ENCODE data around the gene HPS5. TPM values are rescaled to one million over a fixed set of nuclear protein-coding genes. Genes with fewer than 3 reads are reported as not detected.

HPS5 gene
- total RNA-seq, 1 donor from 2014 or later, result 64.7 TPM

DNA sequence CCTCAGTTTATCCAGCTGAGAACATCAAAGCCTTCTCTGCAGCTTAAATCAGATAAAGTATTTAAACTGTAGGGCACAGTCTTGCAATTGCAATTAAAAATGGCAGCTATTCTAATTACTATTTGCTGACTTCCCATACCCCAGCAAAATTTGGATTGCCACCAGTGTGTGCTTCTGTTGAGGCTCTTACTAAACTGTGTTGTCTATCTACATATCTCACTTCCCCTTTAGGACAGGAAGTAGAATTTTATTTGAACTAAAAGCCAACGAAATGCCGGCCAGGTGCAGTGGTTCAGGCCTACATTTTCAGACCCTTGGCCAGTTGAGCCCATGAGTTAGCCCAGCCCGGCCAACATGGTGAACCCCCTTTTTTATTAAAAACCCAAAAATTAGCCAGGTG lies 92.4 kb downstream of the HPS5 start:
- H3K27ac ChIP-seq (ENCODE audit: low read depth, low read length), result no peak overlapping the region
- H3K27me3 ChIP-seq (ENCODE audit: control insufficient read depth in 3 of 3, insufficient read depth in 3 of 3, low read length in 3 of 3), result no peaks in the 10 kb centered on the region
- H3K36me3 ChIP-seq (ENCODE audit: control insufficient read depth in 3 of 3, insufficient read depth in 3 of 3, low read length in 3 of 3), result no peaks in the 10 kb centered on the region
- no peak overlapping the region for H3K9ac ChIP-seq (ENCODE audit: low read depth in 1 of 3, low read length in 3 of 3)
- no peak overlapping the region for H3K4me3 ChIP-seq (ENCODE audit: low read length in 3 of 3)
- H3K9me3 ChIP-seq (ENCODE audit: control insufficient read depth in 3 of 3, low read length in 3 of 3), result no peaks in the 10 kb centered on the region
- no peaks in the 10 kb centered on the region for H3K4me1 ChIP-seq (ENCODE audit: control insufficient read depth in 3 of 3, insufficient read depth in 3 of 3, low read length in 3 of 3)

Small RNA genes lying within 50 kb of the gene (small RNA-seq; reads per million reads assigned to genes)
- gene RNA5SP333 (not detected), gene RNA5SP334 (not detected)

Other genes starting within 250 kb of the HPS5 start
- 11.0 TPM for gene SAAL1, start 216.1 kb downstream of the HPS5 start, total RNA-seq
- gene MRGPRX3, start 189.6 kb downstream of the HPS5 start, total RNA-seq, result not detected
- not detected for gene MRGPRX4, start 149.3 kb downstream of the HPS5 start, total RNA-seq
- gene SAA4, start 85.3 kb downstream of the HPS5 start, total RNA-seq, result not detected
- not detected for gene SAA2, start 73.5 kb downstream of the HPS5 start, total RNA-seq
- gene SAA1, start 55.9 kb downstream of the HPS5 start, total RNA-seq, result not detected
- gene GTF2H1, start 427 bp upstream of the HPS5 start, total RNA-seq, result 45.9 TPM
- 390 TPM for gene LDHA, start 72.4 kb upstream of the HPS5 start, total RNA-seq
- not detected for gene LDHC, start 90.2 kb upstream of the HPS5 start, total RNA-seq
- not detected for gene LDHAL6A, start 133.7 kb upstream of the HPS5 start, total RNA-seq
- gene TSG101, start 204.8 kb upstream of the HPS5 start, total RNA-seq, result 45.4 TPM

All from skeletal muscle tissue (tissue), 5 donors.